Astrocyte (in vitro differentiated cells and primary cell): ENCODE results near the gene CXCL14. TPM values are rescaled to one million over a fixed set of nuclear protein-coding genes. Genes with fewer than 3 reads are reported as not detected.

ENCODE experiments used
- DNase-seq: peaks from one replicate; pipeline ENCODE4 v3.0.0-alpha.2; 2010; ENCODE audit warnings: low read depth
- FAIRE-seq: peaks from 2 replicates; lab custom pipeline; 2011; peaks lifted over from hg19 to GRCh38; lab: Jason Lieb, UNC
- H2AFZ ChIP-seq: 2 replicates; pipeline ENCODE4 v1.6.0; 2012; ENCODE audit warnings: low read depth, low read length, inconsistent platforms
- H3K27ac ChIP-seq: 2 replicates; pipeline ENCODE4 v1.5.1; 2011; ENCODE audit warnings: low read depth, low read length, inconsistent platforms
- H3K27me3 ChIP-seq: 2 replicates; pipeline ENCODE4 v1.6.0; 2011; ENCODE audit warnings: low read length, inconsistent platforms; ENCODE audit not compliant: insufficient read depth
- H3K36me3 ChIP-seq: 2 replicates; pipeline ENCODE4 v1.5.1; 2011; ENCODE audit warnings: low read length, inconsistent platforms; ENCODE audit not compliant: insufficient read depth
- H3K4me1 ChIP-seq: 2 replicates; pipeline ENCODE4 v1.5.1; 2011; ENCODE audit warnings: low read length, inconsistent platforms; ENCODE audit not compliant: insufficient read depth
- H3K4me2 ChIP-seq: 2 replicates; pipeline ENCODE4 v1.6.0; 2012; ENCODE audit warnings: low read length, inconsistent platforms
- H3K4me3 ChIP-seq: 2 replicates; pipeline ENCODE4 v1.5.1; 2011; ENCODE audit warnings: low read depth, mild to moderate bottlenecking, low read length, inconsistent platforms; ENCODE audit not compliant: insufficient read depth
- H3K79me2 ChIP-seq: 2 replicates; pipeline ENCODE4 v1.6.0; 2012; ENCODE audit warnings: mild to moderate bottlenecking, low read length, inconsistent platforms; ENCODE audit not compliant: insufficient read depth
- H3K9ac ChIP-seq: 2 replicates; pipeline ENCODE4 v1.6.0; 2012; ENCODE audit warnings: mild to moderate bottlenecking, low read length, inconsistent platforms
- H3K9me3 ChIP-seq: 2 replicates; pipeline ENCODE4 v1.5.1; 2012; ENCODE audit warnings: low read depth, mild to moderate bottlenecking, low read length, inconsistent platforms; ENCODE audit not compliant: insufficient read depth
- H4K20me1 ChIP-seq: 2 replicates; pipeline ENCODE4 v1.6.0; 2012; ENCODE audit warnings: low read length, inconsistent platforms; ENCODE audit not compliant: insufficient read depth
- H3K27ac Mint-ChIP-seq: one replicate; pipeline ENCODE4 v1.8.0; 2021; ENCODE audit warnings: mild to moderate bottlenecking, mixed read lengths; ENCODE audit not compliant: unreplicated experiment
- H3K27me3 Mint-ChIP-seq: one replicate; pipeline ENCODE4 v1.8.0; 2021; ENCODE audit warnings: low read depth, mixed read lengths; ENCODE audit not compliant: unreplicated experiment
- H3K36me3 Mint-ChIP-seq: one replicate; pipeline ENCODE4 v1.8.0; 2021; ENCODE audit warnings: low read depth, mixed read lengths; ENCODE audit not compliant: unreplicated experiment
- H3K4me1 Mint-ChIP-seq: one replicate; pipeline ENCODE4 v1.8.0; 2021; ENCODE audit warnings: low read depth, mixed read lengths; ENCODE audit not compliant: unreplicated experiment
- H3K4me3 Mint-ChIP-seq: one replicate; pipeline ENCODE4 v1.8.0; 2021; ENCODE audit warnings: mild to moderate bottlenecking, moderate library complexity, mixed read lengths; ENCODE audit not compliant: unreplicated experiment
- H3K9me3 Mint-ChIP-seq: one replicate; pipeline ENCODE4 v1.8.0; 2021; ENCODE audit warnings: mild to moderate bottlenecking, mixed read lengths; ENCODE audit not compliant: unreplicated experiment
- EZH2 ChIP-seq: IDR thresholded peaks from 2 replicates; pipeline ENCODE4 v1.6.1; 2012; ENCODE audit warnings: mild to moderate bottlenecking, low read length, inconsistent platforms; ENCODE audit not compliant: insufficient read depth
- total RNA-seq: library from RNA; stranded (reverse); gene quantifications from 2 replicates; pipeline ENCODE4 v1.2.1, GENCODE V29; 2021
- TF ChIP-seq, protein P1 (sequence below): IDR thresholded peaks from 2 replicates; pipeline ENCODE4 v1.5.1; 2011; ENCODE audit warnings: low read depth, mild to moderate bottlenecking, inconsistent platforms, low read length, moderate library complexity; ENCODE audit not compliant: insufficient read depth

Gene CXCL14
- total RNA-seq, 1 donor from 2014 or later, result 1.0 TPM

DNA sequence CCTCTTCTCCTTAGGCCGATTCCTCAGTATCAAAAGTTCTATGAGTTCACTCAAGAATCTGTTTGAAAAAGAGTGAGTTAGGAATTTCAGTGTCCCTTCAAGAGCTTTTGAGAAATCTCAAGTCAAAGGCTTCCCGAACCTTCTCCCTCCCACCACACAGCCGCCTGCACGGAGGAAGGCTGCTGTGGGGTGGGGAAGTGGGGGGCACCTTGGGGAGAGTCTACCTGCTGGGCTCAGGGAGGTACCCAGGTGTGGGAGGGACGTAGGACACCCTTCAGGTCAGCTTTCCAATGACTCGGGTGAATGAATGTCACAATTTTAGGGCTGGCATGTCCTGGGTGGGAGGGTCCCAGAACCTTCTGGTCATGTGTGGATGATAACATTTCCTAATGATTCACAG lies 17.5 kb downstream of the CXCL14 start:
- peak overlapping the region; percentile 54 for H2AFZ ChIP-seq
- no peak for FAIRE-seq

DNA sequence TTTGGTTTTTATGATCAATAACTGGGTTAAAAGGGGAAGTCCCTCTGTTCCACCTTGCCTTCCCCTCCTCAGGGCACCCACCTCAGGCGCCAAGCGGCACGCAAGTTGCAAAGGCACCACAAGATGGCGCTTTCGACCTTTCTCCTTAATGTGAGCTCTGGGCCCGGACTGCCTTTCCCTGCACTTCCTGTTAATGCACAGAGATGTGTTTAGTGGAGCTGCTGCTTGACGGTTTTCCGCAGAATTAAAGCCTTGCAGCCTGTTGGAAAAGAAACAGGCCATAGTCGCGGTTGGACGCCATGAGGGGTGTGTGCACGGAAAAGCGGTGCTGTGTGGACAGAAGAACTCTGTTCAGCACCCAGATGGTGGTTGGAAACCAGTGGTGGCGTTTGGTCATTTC lies 17.9 kb downstream of the CXCL14 start:
- Histone ChIP-seq H3K9me3 (peaks cover 3% of the 10 kb centered on the region), H3K9ac (no peak overlapping the region), H3K36me3 (no peaks in the 10 kb centered on the region), H3K27ac (no peak overlapping the region), H2AFZ (peak overlapping the region; percentile 54), H3K4me3 (no peak overlapping the region), H3K27me3 (peaks cover 34% of the 10 kb centered on the region), H3K4me2 (peak overlapping the region; percentile 43), H4K20me1 (no peaks in the 10 kb centered on the region), H3K4me1 (no peaks in the 10 kb centered on the region), H3K79me2 (no peaks in the 10 kb centered on the region)
- FAIRE-seq (no peak), DNase-seq (peak; percentile 38)
- H3K9me3 Mint-ChIP-seq, result peaks cover 4% of the 10 kb centered on the region
- H3K27ac Mint-ChIP-seq, result no peak overlapping the region
- no peak for TF ChIP-seq EZH2
- TF ChIP-seq, protein P1, sequence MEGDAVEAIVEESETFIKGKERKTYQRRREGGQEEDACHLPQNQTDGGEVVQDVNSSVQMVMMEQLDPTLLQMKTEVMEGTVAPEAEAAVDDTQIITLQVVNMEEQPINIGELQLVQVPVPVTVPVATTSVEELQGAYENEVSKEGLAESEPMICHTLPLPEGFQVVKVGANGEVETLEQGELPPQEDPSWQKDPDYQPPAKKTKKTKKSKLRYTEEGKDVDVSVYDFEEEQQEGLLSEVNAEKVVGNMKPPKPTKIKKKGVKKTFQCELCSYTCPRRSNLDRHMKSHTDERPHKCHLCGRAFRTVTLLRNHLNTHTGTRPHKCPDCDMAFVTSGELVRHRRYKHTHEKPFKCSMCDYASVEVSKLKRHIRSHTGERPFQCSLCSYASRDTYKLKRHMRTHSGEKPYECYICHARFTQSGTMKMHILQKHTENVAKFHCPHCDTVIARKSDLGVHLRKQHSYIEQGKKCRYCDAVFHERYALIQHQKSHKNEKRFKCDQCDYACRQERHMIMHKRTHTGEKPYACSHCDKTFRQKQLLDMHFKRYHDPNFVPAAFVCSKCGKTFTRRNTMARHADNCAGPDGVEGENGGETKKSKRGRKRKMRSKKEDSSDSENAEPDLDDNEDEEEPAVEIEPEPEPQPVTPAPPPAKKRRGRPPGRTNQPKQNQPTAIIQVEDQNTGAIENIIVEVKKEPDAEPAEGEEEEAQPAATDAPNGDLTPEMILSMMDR, result peak; percentile 86
- H3K27me3 Mint-ChIP-seq, result peaks cover 67% of the 10 kb centered on the region
- H3K4me3 Mint-ChIP-seq, result no peak overlapping the region
- no peaks in the 10 kb centered on the region for H3K36me3 Mint-ChIP-seq
- H3K4me1 Mint-ChIP-seq, result no peaks in the 10 kb centered on the region

More for the DNA sequence above, 17.5 kb downstream of the CXCL14 start:
- no peaks in the 10 kb centered on the region for H3K4me1 Mint-ChIP-seq
- H3K27me3 Mint-ChIP-seq, result peaks cover 67% of the 10 kb centered on the region
- peaks cover 2% of the 10 kb centered on the region for H3K9me3 ChIP-seq
- no peak overlapping the region for H3K4me3 Mint-ChIP-seq
- peaks cover 4% of the 10 kb centered on the region for H3K9me3 Mint-ChIP-seq
- no peaks in the 10 kb centered on the region for H3K4me1 ChIP-seq
- no peak overlapping the region for H3K9ac ChIP-seq
- no peaks in the 10 kb centered on the region for H3K79me2 ChIP-seq
- no peak for DNase-seq
- H3K27me3 ChIP-seq, result peaks cover 30% of the 10 kb centered on the region
- H4K20me1 ChIP-seq, result no peaks in the 10 kb centered on the region
- no peak for TF ChIP-seq EZH2
- H3K4me3 ChIP-seq, result no peak overlapping the region
- no peak overlapping the region for H3K27ac ChIP-seq
- H3K27ac Mint-ChIP-seq, result no peak overlapping the region
- H3K36me3 Mint-ChIP-seq, result no peaks in the 10 kb centered on the region
- peak overlapping the region; percentile 43 for H3K4me2 ChIP-seq
- H3K36me3 ChIP-seq, result no peaks in the 10 kb centered on the region

DNA sequence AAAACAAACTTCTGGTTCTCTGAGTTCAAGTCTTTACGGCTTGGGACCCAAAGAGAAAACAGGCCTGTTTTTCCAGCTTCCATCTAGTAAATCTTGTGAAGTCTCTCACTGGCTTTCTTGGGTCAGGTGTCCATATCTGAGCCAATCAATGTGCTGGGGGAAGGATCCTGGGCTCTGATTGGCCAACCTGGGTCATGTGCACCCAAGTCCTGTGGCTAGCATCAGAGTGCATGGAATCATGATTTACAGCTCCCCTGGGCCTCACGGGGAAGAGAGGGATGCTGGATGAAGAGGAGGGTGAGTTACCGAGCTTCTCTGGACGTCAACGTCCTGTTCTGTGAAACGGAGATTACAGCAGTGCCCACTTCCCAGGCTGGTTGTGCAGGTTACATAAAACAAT lies 19.4 kb downstream of the CXCL14 start:
- H3K4me3 Mint-ChIP-seq, result no peak overlapping the region
- TF ChIP-seq, protein P1, result no peak
- no peak for TF ChIP-seq EZH2
- FAIRE-seq (no peak), DNase-seq (no peak)
- Histone ChIP-seq H2AFZ (no peak overlapping the region), H3K4me2 (no peak overlapping the region), H3K79me2 (no peaks in the 10 kb centered on the region), H3K9ac (no peak overlapping the region), H3K27me3 (peaks cover 32% of the 10 kb centered on the region), H3K36me3 (no peaks in the 10 kb centered on the region), H3K9me3 (peaks cover 3% of the 10 kb centered on the region), H3K4me1 (no peaks in the 10 kb centered on the region), H3K27ac (no peak overlapping the region), H4K20me1 (no peaks in the 10 kb centered on the region), H3K4me3 (no peak overlapping the region)
- peaks cover 4% of the 10 kb centered on the region for H3K9me3 Mint-ChIP-seq
- H3K36me3 Mint-ChIP-seq, result no peaks in the 10 kb centered on the region
- H3K27me3 Mint-ChIP-seq, result peaks cover 58% of the 10 kb centered on the region
- no peaks in the 10 kb centered on the region for H3K4me1 Mint-ChIP-seq
- no peak overlapping the region for H3K27ac Mint-ChIP-seq
